GM21576 (cell line): ENCODE data around the gene MED22.

ENCODE experiments used
- ATAC-seq: cut with Tn5 transposase; IDR thresholded peaks from one replicate; pipeline ENCODE4 v1.9.1; 2021; ENCODE audit warnings: mild to moderate bottlenecking, moderate library complexity; ENCODE audit not compliant: unreplicated experiment

MED22 gene

GRCh38 chr9:133356391-133357091 lies 8.6 kb upstream of the MED22 start, which contains the start of the genes SURF1 and SURF2:
SURF1 (minus strand) TSS chr9:133356487; CDS start chr9:133356453, 34 bp downstream.
SURF2 (plus strand) TSS chr9:133356550; CDS start chr9:133356593, 43 bp downstream.
- ATAC-seq, result peak; percentile 59

GRCh38 chr9:133355881-133356357 lies 8.0 kb upstream of the MED22 start:
- peak; percentile 32 for ATAC-seq

- ATAC-seq, result no peak
Observed at GRCh38 chr9:133354766-133355165, 6.8 kb upstream of the MED22 start.

GRCh38 chr9:133353548-133353947 lies 5.6 kb upstream of the MED22 start:
- ATAC-seq, result no peak

- no peak for ATAC-seq
Observed at GRCh38 chr9:133352635-133353340, 4.9 kb upstream of the MED22 start.

- ATAC-seq, result no peak
Observed at GRCh38 chr9:133351908-133352634, 4.1 kb upstream of the MED22 start.

- ATAC-seq, result no peak
Observed at GRCh38 chr9:133351526-133351907, 3.6 kb upstream of the MED22 start.

GRCh38 chr9:133349965-133350616 lies 2.2 kb upstream of the MED22 start:
- ATAC-seq, result no peak

GRCh38 chr9:133348718-133349573 lies 1.0 kb upstream of the MED22 start:
- ATAC-seq, result no peak

GRCh38 chr9:133347515-133347984 lies 381 bp downstream of the MED22 start:
- ATAC-seq, result peak; percentile 21

GRCh38 chr9:133346021-133346785 lies 1.7 kb downstream of the MED22 start:
- no peak for ATAC-seq

- no peak for ATAC-seq
Observed at GRCh38 chr9:133345596-133345995, 2.3 kb downstream of the MED22 start.

- ATAC-seq, result no peak
Observed at GRCh38 chr9:133344979-133345378, 3.0 kb downstream of the MED22 start.

- no peak for ATAC-seq
Observed at GRCh38 chr9:133344071-133344470, 3.9 kb downstream of the MED22 start.

GRCh38 chr9:133342570-133342969 lies 5.4 kb downstream of the MED22 start:
- no peak for ATAC-seq

- ATAC-seq, result no peak
Observed at GRCh38 chr9:133342069-133342406, 5.9 kb downstream of the MED22 start.

GRCh38 chr9:133341369-133342068 lies 6.4 kb downstream of the MED22 start:
- no peak for ATAC-seq

- no peak for ATAC-seq
Observed at GRCh38 chr9:133340916-133341315, 7.0 kb downstream of the MED22 start.

GRCh38 chr9:133340256-133340655 lies 7.7 kb downstream of the MED22 start:
- ATAC-seq, result no peak
